HG03457 (cell line): ENCODE results near the gene CAMTA1.
"Not testable (repeated sequence)": the region's sequence is repeated elsewhere in the genome, so short reads cannot be mapped to it uniquely, and the experiment has no call there.

Source experiments
- ATAC-seq: cut with Tn5 transposase; IDR thresholded peaks from one replicate; pipeline ENCODE4 v1.9.1; 2021; ENCODE audit warnings: moderate number of reproducible peaks; ENCODE audit not compliant: unreplicated experiment

Gene CAMTA1

GRCh38 chr1:7589774-7590425, 804.6 kb downstream of the CAMTA1 start:
- ATAC-seq: no peak

GRCh38 chr1:7590426-7590790, 805.2 kb downstream of the CAMTA1 start:
- no peak for ATAC-seq

GRCh38 chr1:7591565-7591964, 806.3 kb downstream of the CAMTA1 start:
- ATAC-seq: no peak

- ATAC-seq: no peak
Measured at GRCh38 chr1:7592120-7592798, 807.0 kb downstream of the CAMTA1 start.

GRCh38 chr1:7594002-7594713, 808.9 kb downstream of the CAMTA1 start:
- no peak for ATAC-seq

GRCh38 chr1:7594714-7595295, 809.6 kb downstream of the CAMTA1 start:
- ATAC-seq: no peak

GRCh38 chr1:7595336-7595735, 810.1 kb downstream of the CAMTA1 start:
- no peak for ATAC-seq

GRCh38 chr1:7596126-7596965, 811.1 kb downstream of the CAMTA1 start:
- ATAC-seq: no peak

- ATAC-seq: not testable (repeated sequence)
Measured at GRCh38 chr1:7598058-7598457, 812.8 kb downstream of the CAMTA1 start.

- ATAC-seq: not testable (repeated sequence)
Measured at GRCh38 chr1:7604906-7605305, 819.7 kb downstream of the CAMTA1 start.

GRCh38 chr1:7606096-7606495, 820.8 kb downstream of the CAMTA1 start:
- ATAC-seq: no peak

GRCh38 chr1:7607097-7607496, 821.8 kb downstream of the CAMTA1 start:
- no peak for ATAC-seq

GRCh38 chr1:7608628-7609305, 823.5 kb downstream of the CAMTA1 start:
- ATAC-seq: no peak

GRCh38 chr1:7609311-7609994, 824.2 kb downstream of the CAMTA1 start:
- ATAC-seq: no peak

- ATAC-seq: no peak
Measured at GRCh38 chr1:7610106-7610731, 825.0 kb downstream of the CAMTA1 start.

GRCh38 chr1:7610936-7611335, 825.7 kb downstream of the CAMTA1 start:
- no peak for ATAC-seq

GRCh38 chr1:7611421-7612010, 826.3 kb downstream of the CAMTA1 start:
- ATAC-seq: no peak

- ATAC-seq: no peak
Measured at GRCh38 chr1:7613106-7613850, 828.0 kb downstream of the CAMTA1 start.
